Keratinocyte (primary cell): Measurements from ENCODE around the gene USP54.

Experiments
- EZH2 ChIP-seq: IDR thresholded peaks from one replicate; pipeline ENCODE4 v1.6.1; 2012; ENCODE audit warnings: inconsistent platforms, mild to moderate bottlenecking, low read length, moderate library complexity
- TF ChIP-seq, protein P1 (sequence below), 3 experiments: IDR thresholded peaks in 1 of 3; conservative IDR thresholded peaks in 1 of 3; optimal IDR thresholded peaks in 1 of 3; 2 replicates in 2 of 3; 3 replicates in 1 of 3; pipeline versions ENCODE3 to v1.5.1; 2011; ENCODE audit warnings: low read length in 3 of 3, mild to moderate bottlenecking in 3 of 3, moderate library complexity in 2 of 3, control low read depth in 1 of 3, inconsistent platforms in 1 of 3; ENCODE audit not compliant: insufficient read depth in 2 of 3; ENCODE audit errors: extremely low read depth in 1 of 3

DNA sequence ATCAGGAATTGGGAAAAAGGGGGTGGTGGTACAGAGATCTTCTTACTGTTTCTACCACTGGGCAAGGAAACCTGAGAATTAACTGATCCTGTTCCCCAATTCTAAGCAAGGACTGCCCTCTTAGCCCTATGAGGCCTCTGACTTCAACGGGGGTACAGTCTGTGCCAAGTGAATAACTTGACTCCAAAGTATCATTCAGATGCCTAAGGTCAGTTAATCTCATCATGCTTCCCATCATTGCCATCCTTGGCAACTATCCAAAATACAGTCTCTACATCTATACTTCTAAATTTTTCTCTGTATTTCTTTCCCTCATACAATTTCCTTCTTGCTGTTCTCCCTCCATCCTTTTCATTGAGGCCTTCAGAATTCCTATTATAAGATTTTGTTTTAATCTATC lies 105.8 kb downstream of the USP54 start:
- TF ChIP-seq, protein P1, sequence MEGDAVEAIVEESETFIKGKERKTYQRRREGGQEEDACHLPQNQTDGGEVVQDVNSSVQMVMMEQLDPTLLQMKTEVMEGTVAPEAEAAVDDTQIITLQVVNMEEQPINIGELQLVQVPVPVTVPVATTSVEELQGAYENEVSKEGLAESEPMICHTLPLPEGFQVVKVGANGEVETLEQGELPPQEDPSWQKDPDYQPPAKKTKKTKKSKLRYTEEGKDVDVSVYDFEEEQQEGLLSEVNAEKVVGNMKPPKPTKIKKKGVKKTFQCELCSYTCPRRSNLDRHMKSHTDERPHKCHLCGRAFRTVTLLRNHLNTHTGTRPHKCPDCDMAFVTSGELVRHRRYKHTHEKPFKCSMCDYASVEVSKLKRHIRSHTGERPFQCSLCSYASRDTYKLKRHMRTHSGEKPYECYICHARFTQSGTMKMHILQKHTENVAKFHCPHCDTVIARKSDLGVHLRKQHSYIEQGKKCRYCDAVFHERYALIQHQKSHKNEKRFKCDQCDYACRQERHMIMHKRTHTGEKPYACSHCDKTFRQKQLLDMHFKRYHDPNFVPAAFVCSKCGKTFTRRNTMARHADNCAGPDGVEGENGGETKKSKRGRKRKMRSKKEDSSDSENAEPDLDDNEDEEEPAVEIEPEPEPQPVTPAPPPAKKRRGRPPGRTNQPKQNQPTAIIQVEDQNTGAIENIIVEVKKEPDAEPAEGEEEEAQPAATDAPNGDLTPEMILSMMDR (optimal IDR thresholded peaks at IDR 0.05 in 1 of 3, IDR thresholded peaks at IDR 0.05 in 1 of 3, conservative IDR thresholded peaks at IDR 0.05 in 1 of 3; ENCODE audit: extremely low read depth in 1 of 3, insufficient read depth in 2 of 3, low read length in 3 of 3), result no peak
- TF ChIP-seq EZH2, result no peak
